HG03342 (cell line): ENCODE measurements around the gene PRSS16.
"Not testable (repeated sequence)": the region's sequence is repeated elsewhere in the genome, so short reads cannot be mapped to it uniquely, and the experiment has no call there.

Experiments used
- ATAC-seq: cut with Tn5 transposase; IDR thresholded peaks from one replicate; pipeline ENCODE4 v1.9.1; 2021; ENCODE audit warnings: mild to moderate bottlenecking, moderate library complexity; ENCODE audit not compliant: unreplicated experiment

The PRSS16 gene, protein sequence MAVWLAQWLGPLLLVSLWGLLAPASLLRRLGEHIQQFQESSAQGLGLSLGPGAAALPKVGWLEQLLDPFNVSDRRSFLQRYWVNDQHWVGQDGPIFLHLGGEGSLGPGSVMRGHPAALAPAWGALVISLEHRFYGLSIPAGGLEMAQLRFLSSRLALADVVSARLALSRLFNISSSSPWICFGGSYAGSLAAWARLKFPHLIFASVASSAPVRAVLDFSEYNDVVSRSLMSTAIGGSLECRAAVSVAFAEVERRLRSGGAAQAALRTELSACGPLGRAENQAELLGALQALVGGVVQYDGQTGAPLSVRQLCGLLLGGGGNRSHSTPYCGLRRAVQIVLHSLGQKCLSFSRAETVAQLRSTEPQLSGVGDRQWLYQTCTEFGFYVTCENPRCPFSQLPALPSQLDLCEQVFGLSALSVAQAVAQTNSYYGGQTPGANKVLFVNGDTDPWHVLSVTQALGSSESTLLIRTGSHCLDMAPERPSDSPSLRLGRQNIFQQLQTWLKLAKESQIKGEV

DNA sequence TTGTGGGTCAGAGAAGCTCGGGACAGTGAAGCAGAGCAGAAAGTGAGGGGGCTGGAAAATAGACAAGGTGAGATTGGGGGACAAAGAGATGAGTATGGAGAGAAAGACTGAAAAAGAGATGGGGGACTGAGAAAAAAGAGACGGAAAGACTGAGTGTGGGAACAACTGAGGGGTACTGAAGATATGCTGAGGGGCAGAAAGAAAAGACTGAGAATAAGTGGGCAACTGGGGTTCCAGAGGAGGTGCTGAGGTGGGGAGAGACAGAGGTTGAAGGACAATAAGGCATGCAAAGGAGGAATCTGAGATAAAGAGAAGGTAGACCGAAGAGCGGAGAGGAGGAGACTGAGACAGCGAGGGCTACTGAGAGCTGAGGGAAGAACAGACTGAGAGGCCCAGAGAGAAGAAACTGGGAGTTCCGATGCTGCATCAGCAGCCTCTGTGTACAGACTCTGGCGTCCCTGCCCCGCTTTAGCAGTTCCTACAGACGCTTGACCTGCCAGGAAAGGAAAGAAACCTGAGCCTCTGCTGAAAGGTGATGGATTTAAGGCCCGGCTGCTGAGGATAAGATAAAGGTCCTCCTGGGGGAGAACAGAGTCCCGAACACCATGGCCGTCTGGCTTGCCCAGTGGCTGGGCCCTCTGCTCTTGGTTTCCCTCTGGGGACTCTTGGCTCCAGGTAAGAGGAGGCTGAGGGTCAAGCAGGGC, at the start of gene PRSS16:
TSS of gene PRSS16 (plus strand) at position 569 of the 704 bp plus-strand sequence. CDS start at position 606, 37 bp downstream.
- no peak for ATAC-seq

DNA sequence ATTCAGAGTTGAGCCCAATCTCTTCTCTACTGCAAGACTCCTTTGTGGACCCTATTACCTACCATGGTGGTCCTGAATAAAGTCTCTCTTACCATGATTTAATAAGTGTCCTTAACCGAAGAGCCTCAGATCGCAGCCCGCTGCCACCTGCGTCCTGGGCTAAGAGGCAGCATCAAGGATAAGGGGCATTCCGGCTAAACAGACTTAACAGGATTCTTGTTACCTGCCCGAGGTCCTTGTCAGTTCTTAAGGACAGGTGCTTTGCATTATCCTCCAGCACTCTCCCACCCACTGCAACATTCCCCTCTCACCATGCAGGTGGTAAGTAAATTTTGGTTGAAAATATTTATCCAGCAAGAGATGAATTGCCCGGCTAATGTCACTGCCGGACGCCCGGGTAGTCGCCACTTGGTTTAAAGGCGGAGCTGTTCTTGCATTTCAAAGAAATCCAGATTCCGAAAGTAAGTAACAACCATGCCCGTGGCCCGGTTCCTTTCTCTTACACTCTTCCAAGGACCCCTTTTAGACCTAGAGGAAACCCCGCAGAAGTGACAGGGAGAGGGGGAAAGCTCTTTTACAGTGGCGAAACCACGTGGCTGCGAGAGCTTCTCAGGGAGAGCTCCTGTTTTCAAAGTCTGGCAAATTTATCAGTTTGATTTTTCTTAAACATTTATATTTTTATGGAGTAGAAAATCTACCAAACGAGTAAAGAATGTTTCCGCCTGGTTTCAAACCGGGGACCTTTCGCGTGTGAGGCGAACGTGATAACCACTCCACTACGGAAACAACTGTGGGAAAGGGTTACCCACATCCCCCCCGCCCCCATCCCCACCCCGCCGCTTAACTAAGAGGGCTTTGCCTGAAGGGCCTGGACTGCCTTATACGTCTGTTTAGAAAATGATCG, 41.9 kb upstream of the PRSS16 start:
- ATAC-seq = no peak

DNA sequence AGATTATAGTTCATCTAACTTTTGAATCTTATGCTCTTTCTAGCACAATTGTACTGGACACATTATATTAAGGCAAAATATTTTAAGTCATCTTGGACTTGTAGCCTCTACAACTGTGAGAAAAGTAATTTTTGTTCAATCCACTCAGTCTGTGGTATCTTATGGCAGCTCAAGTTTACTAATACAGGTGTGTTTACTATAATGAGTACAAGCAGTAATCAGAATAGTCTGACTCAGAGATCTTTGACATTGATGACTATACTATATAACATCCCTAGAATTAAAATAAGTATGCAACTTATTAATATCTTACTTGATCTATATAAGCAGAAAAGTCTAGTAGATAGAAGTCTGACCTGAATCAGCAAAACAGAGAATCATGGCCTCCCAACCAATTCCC, 40.7 kb upstream of the PRSS16 start:
- ATAC-seq = no peak

DNA sequence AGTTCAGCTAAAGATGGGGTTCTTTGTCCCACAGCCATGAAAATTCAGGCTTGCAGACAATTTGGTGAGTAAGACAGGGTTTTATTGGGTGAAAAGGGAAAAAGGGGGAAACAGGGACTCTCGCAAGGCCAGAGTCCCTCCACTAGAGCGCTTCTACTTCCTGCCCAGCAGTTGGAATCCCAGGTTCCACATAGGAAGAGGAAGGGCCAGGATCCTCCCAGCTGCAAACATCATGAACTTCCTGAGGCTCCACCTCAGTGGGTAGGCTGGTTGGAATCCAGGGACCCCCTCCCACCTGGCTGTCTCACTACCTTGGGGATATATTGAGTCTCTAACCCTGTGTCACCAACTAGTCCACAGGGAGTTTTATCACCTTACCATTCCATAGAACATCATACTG, 39.5 kb upstream of the PRSS16 start:
- no peak for ATAC-seq

DNA sequence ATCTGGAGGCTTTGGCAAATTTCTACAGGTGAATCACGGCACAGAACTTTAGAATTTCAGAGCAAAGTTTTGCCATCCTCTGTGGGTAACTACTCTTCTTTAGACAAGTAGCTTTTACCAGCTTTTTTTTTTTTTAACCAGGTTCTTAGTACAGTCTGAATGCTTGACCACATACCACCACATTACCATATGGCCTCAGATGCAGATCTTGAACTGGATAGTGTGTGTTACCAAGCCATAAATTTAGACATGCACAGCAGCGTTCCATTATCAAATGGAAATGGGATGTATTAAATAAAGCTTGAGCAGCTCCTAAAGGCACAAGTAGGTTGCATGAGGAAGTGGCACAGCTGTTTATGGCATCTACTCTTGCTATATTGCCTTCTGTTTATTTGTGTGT, 38.3 kb upstream of the PRSS16 start:
- ATAC-seq = no peak

DNA sequence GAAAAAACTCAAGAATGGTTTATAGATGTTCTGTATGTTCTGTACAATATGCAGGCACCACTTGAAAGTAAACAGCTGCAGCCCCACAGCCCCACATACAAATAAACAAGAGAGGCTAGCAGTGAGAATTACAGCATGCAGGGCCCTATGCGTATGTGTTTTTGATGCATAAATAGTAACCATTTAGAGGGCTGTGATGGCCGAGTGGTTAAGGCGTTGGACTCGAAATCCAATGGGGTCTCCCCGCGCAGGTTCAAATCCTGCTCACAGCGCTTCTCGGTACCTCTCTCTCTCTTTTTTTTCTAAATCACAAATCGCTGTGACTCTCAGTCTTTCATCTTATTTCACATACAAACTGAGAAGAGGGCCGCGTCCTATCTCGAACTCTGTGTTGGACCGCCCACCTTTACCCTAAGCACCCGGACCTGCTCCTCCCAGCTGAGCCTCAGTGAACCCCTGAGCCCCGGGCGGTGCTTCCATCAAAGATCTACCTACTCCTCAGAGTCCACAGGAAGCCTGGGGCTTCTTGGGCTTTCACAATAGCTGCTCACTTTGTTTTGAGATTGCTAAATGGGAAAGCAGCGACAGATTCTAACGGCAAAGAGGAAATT, 37.7 kb upstream of the PRSS16 start:
- ATAC-seq = no peak

DNA sequence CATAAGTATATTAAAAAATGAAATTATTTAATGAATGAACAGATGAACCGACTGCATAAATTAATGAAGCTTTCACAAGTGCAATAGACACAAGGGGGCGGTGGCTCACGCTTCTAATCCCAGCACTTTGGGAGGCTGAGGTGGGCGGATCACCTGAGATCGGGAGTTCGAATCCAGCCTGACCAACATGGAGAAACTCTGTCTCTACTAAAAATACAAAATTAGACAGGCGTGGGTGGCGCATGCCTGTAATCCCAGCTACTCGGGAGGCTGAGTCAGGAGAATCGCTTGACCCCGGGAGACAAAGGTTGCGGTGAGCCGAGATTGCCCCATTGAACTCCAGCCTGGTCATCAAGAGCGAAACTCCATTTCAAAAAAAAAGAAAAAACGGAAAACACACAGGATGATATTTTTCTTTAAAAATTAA, 34.4 kb upstream of the PRSS16 start:
- not testable (repeated sequence) for ATAC-seq

DNA sequence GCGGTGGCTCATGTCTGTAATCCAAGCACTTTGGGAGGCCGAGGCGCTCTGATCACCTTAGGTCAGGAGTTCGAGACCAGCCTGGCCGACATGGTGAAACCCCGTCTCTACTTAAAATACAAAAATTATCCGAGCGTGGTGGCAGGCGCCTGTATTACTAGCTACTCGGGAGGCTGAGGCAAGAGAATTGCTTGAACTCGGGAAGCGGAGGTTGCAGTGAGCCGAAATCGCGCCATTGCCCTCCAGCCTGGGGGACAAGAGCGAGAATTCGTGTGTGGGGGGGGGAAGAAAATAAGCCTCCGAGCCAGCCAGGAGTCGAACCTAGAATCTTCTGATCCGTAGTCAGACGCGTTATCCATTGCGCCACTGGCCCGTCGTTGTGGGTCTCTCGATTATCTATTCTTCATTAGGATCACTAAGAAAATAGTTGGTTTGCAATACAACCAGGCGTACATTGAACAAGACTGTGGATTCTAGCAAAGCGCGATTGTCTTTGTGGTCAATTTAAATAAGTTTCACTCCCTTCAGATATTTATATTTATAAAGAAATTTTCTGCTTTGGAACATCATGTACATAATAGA, 33.9 kb upstream of the PRSS16 start:
- ATAC-seq = no peak

DNA sequence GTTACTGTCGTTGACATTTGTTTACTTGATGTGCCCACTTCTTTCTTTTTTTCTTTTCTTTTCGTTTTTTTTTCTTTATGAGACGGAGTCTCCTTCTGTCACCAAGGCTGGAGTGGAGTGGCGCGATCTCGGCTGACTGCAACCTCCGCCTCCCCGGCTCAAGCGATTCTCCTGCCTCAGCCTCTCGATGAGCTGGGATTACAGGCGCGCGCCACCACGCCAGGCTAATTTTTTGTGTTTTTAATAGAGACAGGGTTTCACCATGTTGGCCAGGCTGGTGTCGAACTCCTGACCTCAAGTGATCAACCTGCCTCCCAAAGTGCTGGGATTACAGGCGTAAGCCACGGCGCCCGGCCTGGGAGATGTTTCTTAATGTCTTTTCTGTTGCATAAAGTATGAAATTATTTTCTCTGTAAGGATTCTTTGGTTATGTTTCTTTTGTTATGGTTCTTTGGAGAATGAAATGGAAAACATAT, 33.3 kb upstream of the PRSS16 start:
- ATAC-seq = no peak

DNA sequence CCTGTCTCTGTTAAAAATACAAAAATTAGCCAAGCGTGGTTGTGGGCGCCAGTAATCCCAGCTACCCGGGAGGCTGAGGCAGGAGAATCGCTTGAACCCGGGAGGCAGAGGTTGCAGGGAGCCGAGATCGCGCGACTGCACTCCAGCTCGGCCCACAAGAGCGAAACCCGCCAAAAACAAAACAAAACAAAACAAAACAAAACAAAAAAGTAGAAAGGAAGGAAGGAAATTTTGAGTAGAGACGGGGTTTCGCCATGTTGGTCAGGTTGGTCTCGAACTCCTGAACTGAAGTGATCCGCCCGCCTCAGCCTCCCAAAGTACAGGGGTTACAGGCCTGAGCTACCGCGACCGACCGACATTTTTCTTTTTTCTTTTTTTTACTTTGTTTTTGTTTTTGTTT, 30.6 kb upstream of the PRSS16 start:
- ATAC-seq = no peak

DNA sequence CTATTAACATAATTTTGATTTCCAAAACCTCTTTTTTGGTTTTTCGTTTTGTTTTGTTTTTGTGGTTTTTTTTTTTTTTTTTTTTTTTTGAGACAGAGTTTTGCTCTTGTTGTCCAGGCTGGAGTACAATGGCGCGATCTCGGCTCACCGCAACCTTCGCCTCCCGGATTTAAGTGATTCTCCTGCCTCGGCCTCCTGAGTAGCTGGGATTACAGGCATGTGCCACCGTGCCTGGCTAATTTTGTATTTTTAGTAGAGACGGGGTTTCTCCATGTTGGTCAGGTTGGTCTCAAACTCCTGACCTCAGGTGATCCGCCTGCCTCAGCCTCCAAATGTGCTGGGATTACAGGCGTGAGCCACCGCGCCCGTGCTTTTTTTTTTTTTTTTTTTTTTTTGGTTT, 24.5 kb upstream of the PRSS16 start:
- not testable (repeated sequence) for ATAC-seq

DNA sequence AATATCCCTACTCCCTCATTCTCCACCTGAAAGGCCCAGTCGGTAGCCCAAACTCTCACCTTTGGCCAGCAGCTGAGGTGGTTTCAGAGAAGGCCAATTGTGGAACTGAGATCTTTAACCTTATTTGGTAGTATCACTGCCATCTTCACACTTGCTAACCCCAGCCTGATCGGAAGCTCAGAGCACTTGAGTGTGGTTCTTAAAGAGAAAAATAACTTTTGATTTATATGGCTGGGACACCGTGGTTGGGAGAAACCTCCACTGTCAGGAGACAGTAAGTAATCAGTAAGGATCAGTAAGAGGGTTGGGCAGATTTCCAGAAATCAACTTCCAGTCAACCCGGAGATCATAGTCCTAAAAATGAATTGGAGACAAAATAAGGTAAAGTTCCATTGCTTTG, 22.8 kb upstream of the PRSS16 start:
- ATAC-seq = no peak

DNA sequence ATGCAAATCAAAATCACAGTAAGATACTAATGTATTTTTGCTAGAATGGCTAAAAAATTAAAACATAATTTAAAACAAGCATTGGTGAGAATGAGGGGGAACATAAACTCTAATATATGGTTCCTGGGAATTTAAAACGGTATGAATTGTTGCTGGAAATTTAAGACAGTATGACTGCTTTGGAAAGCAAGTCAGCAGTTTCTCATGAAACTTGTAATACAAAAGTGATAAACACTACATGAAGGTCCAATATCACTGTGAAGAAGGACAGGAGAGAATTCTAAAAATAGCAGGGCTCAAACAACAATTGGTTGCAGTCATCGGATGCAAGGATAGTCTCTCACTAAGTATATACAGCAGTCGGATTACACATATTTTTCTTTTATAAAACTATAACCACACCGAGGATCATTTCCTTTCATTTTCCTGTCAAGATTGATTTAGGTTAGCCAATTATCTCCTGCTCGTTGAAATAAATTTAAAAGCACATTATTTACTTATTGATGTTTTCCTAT, 18.5 kb upstream of the PRSS16 start:
- no peak for ATAC-seq

DNA sequence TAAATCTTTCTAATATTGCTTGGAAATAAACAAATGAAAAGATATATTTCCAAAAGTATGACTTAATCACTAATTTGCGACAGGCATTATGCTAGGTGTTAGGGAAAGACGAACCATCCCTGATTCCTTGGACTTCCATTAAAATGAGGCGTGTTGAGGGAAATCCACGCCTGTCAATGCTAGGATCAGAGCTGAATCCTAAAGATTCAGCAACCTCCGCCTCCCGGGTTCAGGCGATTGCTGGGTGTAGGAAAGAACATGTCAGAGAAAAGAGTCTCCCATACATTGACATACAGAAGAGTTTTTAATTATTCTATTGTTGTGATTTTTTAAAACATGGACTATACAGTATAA, 16.8 kb upstream of the PRSS16 start:
- no peak for ATAC-seq

DNA sequence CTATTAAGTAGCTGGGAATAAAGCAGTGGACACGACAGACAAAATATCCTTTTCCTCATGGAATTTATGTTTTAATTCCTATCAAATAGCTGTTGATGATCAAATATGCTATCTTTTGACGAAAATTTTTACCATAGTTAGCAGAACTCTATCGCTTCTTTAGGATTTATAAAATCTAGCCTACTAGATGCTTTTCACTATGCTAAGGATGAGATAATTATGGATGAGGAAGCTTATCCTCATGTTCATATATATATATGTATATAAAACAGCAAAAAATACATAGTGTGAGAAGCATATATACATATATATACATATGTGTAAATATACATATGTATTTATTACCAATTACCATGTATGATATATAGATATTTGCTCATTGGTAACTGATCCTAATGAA, 12.9 kb upstream of the PRSS16 start:
- ATAC-seq = no peak

DNA sequence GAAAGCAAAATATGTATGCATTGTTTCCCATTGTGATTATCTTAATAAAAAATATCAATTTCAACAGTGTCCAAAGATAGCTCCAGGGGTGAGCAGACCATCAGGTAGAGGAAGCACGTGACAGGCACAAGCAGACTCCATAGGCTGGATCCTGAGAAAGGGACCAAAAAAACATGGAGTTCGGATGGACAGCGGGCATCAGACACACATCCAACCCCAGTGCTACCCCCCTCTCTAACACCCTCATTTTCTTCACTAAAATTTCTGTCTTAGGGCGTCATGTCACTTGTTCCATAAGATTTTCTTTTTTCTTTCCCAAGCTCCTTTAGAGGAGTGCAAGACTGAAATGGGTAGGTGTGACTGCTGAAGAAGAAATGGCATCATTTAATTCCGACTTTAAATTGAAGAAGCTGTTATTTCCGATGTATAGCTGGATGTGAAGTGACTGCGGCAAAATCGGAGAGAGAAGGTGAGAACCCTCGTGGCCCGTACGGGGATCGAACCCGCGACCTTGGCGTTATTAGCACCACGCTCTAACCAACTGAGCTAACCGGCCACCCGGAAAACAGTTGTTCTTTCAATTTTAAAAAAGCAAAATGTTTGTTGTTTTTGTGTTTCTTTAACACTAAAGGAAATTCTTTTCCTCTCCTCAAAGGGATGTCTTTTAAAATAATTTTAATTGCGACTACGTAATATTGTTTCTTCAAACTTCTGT, 10.3 kb upstream of the PRSS16 start:
- no peak for ATAC-seq

DNA sequence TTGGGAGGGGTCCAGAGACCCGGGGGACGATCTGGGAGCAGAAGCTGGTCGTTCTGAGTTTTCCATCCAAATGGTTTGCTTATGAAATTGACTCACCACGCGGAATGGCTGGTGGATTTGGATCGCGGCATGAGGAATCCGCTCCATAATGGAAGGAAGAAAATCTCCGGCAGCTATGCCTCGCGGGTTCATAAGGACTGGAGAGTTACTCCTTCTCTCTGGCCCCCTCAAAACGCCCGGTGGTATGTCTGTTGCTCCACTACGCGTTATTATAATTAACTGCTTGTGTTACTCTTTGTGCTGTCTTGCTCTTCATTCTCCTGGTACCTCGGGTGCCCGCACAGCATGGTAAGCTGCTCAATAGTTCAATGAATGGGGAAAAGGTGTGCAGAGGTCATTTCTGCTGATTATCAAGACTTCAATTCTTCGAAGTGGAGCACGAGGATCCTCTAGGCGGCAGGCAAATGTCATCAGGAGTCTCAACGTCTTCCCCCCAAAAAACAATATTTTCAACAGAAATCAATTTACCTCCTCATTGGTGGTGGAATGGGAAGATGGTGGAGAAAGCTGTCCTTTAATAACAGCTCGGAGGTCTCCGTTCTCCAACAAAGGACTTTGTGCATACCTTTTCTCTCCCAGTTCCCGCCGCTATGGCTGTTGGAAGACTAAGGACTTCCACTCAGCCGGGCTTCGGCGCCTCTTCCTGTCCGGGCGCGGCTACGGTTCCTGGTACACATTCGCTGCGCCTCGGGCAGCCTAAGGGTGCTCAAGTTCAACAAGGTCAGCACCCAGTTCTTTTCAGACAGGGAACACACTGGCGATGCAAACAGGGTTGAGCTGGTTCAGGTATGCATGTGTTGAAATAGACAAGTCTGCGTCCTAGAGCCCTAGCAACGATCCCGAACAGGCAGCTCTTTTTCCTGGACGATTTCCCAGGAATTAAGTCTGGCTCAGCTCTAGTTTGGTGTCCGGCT, 9.2 kb upstream of the PRSS16 start:
- no peak for ATAC-seq

DNA sequence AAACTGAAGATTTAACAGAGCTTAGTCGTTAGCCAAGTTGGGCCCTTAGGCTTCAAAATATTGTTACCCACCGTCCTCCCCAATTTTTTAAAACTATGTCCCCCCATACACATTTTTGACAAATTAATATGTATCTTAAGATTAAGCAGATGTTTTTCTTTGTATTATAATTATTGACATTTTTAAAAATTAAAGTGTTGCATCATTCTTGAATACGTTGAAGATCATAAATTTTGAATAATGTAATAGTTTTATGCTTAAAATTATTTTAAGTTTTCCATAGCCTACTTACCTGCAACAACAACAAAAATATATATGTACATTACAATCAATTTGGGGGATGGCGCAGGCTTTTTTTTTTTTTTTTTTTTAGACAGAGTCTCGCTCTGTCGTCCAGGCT, 8.2 kb upstream of the PRSS16 start:
- ATAC-seq = no peak
